H1 (cell line): Measurements from ENCODE around the gene CYTIP. TPM values are rescaled to one million over a fixed set of nuclear protein-coding genes. Genes with fewer than 3 reads are reported as not detected.

Experiments
- CTCF ChIA-PET: fragments of 300-600 bp; sonication (Branson Sonifier 250); formaldehyde crosslinking; loops from one replicate; lab custom pipeline; 2021; ENCODE audit not compliant: partially characterized antibody; lab: Charles Lee
- POLR2A ChIA-PET: fragments of 300-600 bp; sonication (Branson Sonifier 250); formaldehyde crosslinking; loops from one replicate; lab custom pipeline; 2021; ENCODE audit warnings: inconsistent platforms; ENCODE audit not compliant: partially characterized antibody; lab: Charles Lee
- DNase-seq, 2 experiments: peaks; one replicate each; pipeline versions ENCODE4 v3.0.0 to v3.0.0-alpha.2; 2010 to 2022; ENCODE audit warnings: low spot score in 2 of 2, low read depth in 1 of 2, mixed read lengths in 1 of 2
- FAIRE-seq: peaks from 2 replicates; lab custom pipeline; 2011; peaks lifted over from hg19 to GRCh38; lab: Jason Lieb, UNC
- H2AFZ ChIP-seq: 2 replicates; pipeline ENCODE4 v1.8.1; 2012; ENCODE audit warnings: low read length, inconsistent platforms
- H2AK5ac ChIP-seq: 2 replicates; pipeline ENCODE4 v1.6.1; 2013; ENCODE audit warnings: low read depth, low read length
- H2BK120ac ChIP-seq: replicated peaks from 2 replicates; pipeline ENCODE3; 2013; ENCODE audit warnings: low read depth, low read length, inconsistent platforms
- H2BK12ac ChIP-seq: 2 replicates; pipeline ENCODE4 v1.6.1; 2013; ENCODE audit warnings: low read depth, low read length
- H2BK15ac ChIP-seq: 2 replicates; pipeline ENCODE4 v1.6.1; 2013; ENCODE audit warnings: low read length
- H2BK20ac ChIP-seq: 2 replicates; pipeline ENCODE4 v1.6.1; 2013; ENCODE audit warnings: low read length
- H2BK5ac ChIP-seq: 2 replicates; pipeline ENCODE4 v1.6.1; 2013; ENCODE audit warnings: low read depth, low read length
- H3K14ac ChIP-seq: 2 replicates; pipeline ENCODE4 v1.6.1; 2013; ENCODE audit warnings: inconsistent platforms; ENCODE audit not compliant: insufficient read length
- H3K18ac ChIP-seq: 2 replicates; pipeline ENCODE4 v1.6.1; 2013; ENCODE audit warnings: low read length; ENCODE audit errors: extremely low read depth
- H3K23ac ChIP-seq: 2 replicates; pipeline ENCODE4 v1.6.1; 2013; ENCODE audit warnings: inconsistent platforms; ENCODE audit not compliant: insufficient read length
- H3K23me2 ChIP-seq: 2 replicates; pipeline ENCODE4 v1.6.1; 2013; ENCODE audit warnings: low read depth, low read length
- H3K27ac ChIP-seq: 2 replicates; pipeline ENCODE4 v1.6.1; 2011; ENCODE audit warnings: low read depth, low read length, inconsistent platforms
- H3K27me3 ChIP-seq, 4 experiments: replicated peaks in 1 of 4; 1 replicate in 1 of 4; 2 replicates in 3 of 4; pipeline versions ENCODE4 v1.6.1 to v1.8.1; 2011 to 2013; ENCODE audit warnings: low read length in 3 of 4, mild to moderate bottlenecking in 3 of 4, inconsistent platforms in 2 of 4, mixed read lengths in 2 of 4, moderate library complexity in 1 of 4; ENCODE audit not compliant: control insufficient read depth in 3 of 4, insufficient read depth in 3 of 4; ENCODE audit errors: extremely low read depth in 1 of 4
- H3K36me3 ChIP-seq, 4 experiments: 2 replicates each; pipeline versions ENCODE4 v1.6.1 to v1.8.1; 2011 to 2013; ENCODE audit warnings: mild to moderate bottlenecking in 4 of 4, low read length in 3 of 4, moderate library complexity in 2 of 4, control low read depth in 1 of 4, inconsistent platforms in 1 of 4; ENCODE audit not compliant: insufficient read depth in 4 of 4, control insufficient read depth in 2 of 4
- H3K4ac ChIP-seq: replicated peaks from 2 replicates; pipeline ENCODE3; 2013; ENCODE audit warnings: low read length, low read depth, mixed read lengths, inconsistent platforms; ENCODE audit not compliant: insufficient read length
- H3K4me1 ChIP-seq, 4 experiments: replicated peaks in 1 of 4; 1 replicate in 1 of 4; 2 replicates in 3 of 4; pipeline versions ENCODE4 v1.6.1 to v1.8.1; 2011 to 2013; ENCODE audit warnings: low read length in 3 of 4, inconsistent platforms in 2 of 4, mixed read lengths in 1 of 4; ENCODE audit not compliant: insufficient read depth in 4 of 4, control insufficient read depth in 3 of 4
- H3K4me2 ChIP-seq, 2 experiments: 2 replicates each; pipeline versions ENCODE4 v1.6.1 to v1.8.1; 2011 to 2013; ENCODE audit warnings: low read depth in 2 of 2, low read length in 2 of 2, control low read depth in 1 of 2, inconsistent platforms in 1 of 2, mild to moderate bottlenecking in 1 of 2; ENCODE audit not compliant: insufficient read depth in 1 of 2
- H3K4me3 ChIP-seq, 4 experiments: fragments of 200-600, 300-600 bp in 1 of 4; sonication (generic), shearing (Covaris generic), sonication (Bioruptor Twin) in 1 of 4; 2 replicates each; pipeline versions ENCODE4 v1.5.1 to v1.8.1; 2011 to 2016; ENCODE audit warnings: low read length in 4 of 4, low read depth in 3 of 4, control low read depth in 2 of 4, inconsistent platforms in 2 of 4, mild to moderate bottlenecking in 2 of 4, mixed read lengths in 1 of 4, moderate library complexity in 1 of 4; ENCODE audit not compliant: insufficient read depth in 2 of 4; ENCODE audit errors: extremely low read depth in 1 of 4
- H3K56ac ChIP-seq: replicated peaks from 2 replicates; pipeline ENCODE3; 2013; ENCODE audit warnings: low read depth, mild to moderate bottlenecking, mixed read lengths, low read length, inconsistent platforms; ENCODE audit not compliant: insufficient read length
- H3K79me1 ChIP-seq: 2 replicates; pipeline ENCODE4 v1.6.1; 2013; ENCODE audit warnings: low read depth, low read length, control low read depth
- H3K79me2 ChIP-seq, 2 experiments: 2 replicates each; pipeline versions ENCODE4 v1.6.1 to v1.8.1; 2012 to 2013; ENCODE audit warnings: low read length in 2 of 2, mild to moderate bottlenecking in 2 of 2, inconsistent platforms in 1 of 2; ENCODE audit not compliant: insufficient read depth in 2 of 2, control insufficient read depth in 1 of 2
- H3K9ac ChIP-seq, 4 experiments: replicated peaks in 1 of 4; 1 replicate in 1 of 4; 2 replicates in 3 of 4; pipeline versions ENCODE4 v1.6.1 to v1.8.1; 2011 to 2013; ENCODE audit warnings: low read depth in 3 of 4, low read length in 3 of 4, control low read depth in 2 of 4, mild to moderate bottlenecking in 2 of 4, moderate library complexity in 2 of 4, inconsistent platforms in 1 of 4; ENCODE audit errors: extremely low read depth in 1 of 4
- H3K9me3 ChIP-seq, 2 experiments: 2 replicates each; pipeline versions ENCODE4 v1.6.1 to v1.8.1; 2012 to 2013; ENCODE audit warnings: mild to moderate bottlenecking in 2 of 2, moderate library complexity in 2 of 2, control low read depth in 1 of 2, inconsistent platforms in 1 of 2, low read depth in 1 of 2, low read length in 1 of 2, mixed read lengths in 1 of 2; ENCODE audit not compliant: insufficient read depth in 2 of 2
- H4K20me1 ChIP-seq, 2 experiments: replicated peaks in 1 of 2; 2 replicates each; pipeline versions ENCODE3 to v1.8.1; 2011 to 2013; ENCODE audit warnings: inconsistent platforms in 2 of 2, low read length in 2 of 2, mild to moderate bottlenecking in 1 of 2; ENCODE audit not compliant: insufficient read depth in 2 of 2, control insufficient read depth in 1 of 2
- H4K5ac ChIP-seq: 2 replicates; pipeline ENCODE4 v1.6.1; 2013; ENCODE audit warnings: low read length, low read depth, mixed read lengths, inconsistent platforms; ENCODE audit not compliant: insufficient read length
- H4K8ac ChIP-seq: 2 replicates; pipeline ENCODE4 v1.8.0; 2013; ENCODE audit warnings: mild to moderate bottlenecking, moderate library complexity, low read length, inconsistent platforms; ENCODE audit not compliant: insufficient read depth; ENCODE audit errors: extremely low read depth
- H4K91ac ChIP-seq: replicated peaks from 2 replicates; pipeline ENCODE3; 2013; ENCODE audit warnings: low read length, mixed read lengths, inconsistent platforms; ENCODE audit not compliant: insufficient read length
- CREB1 ChIP-seq: IDR thresholded peaks from 2 replicates; pipeline ENCODE4 v1.6.1; 2012; ENCODE audit warnings: inconsistent platforms
- EZH2 ChIP-seq: fragments of 200-600 bp; sonication (generic); IDR thresholded peaks from 2 replicates; pipeline ENCODE4 v1.7.1; 2012; ENCODE audit warnings: low read depth, mild to moderate bottlenecking, moderate library complexity, low read length, inconsistent platforms; ENCODE audit not compliant: severe bottlenecking
- FOSL1 ChIP-seq: IDR thresholded peaks from 2 replicates; pipeline ENCODE4 v1.6.1; 2011; ENCODE audit warnings: mild to moderate bottlenecking, low read depth, low read length, moderate library complexity; ENCODE audit not compliant: insufficient read depth
- HDAC2 ChIP-seq, 2 experiments: fragments of 300-600 bp in 1 of 2; sonication (generic) in 1 of 2; IDR thresholded peaks; 2 replicates each; pipeline ENCODE4 v1.6.1; 2011 to 2012; ENCODE audit warnings: low read depth in 2 of 2, low read length in 2 of 2, mild to moderate bottlenecking in 2 of 2, moderate library complexity in 2 of 2, borderline replicate concordance in 1 of 2, inconsistent platforms in 1 of 2
- JUND ChIP-seq: IDR thresholded peaks from 2 replicates; pipeline ENCODE4 v1.6.1; 2011; ENCODE audit warnings: mild to moderate bottlenecking, improper control_type of control experiment, low read length
- MAFK ChIP-seq: IDR thresholded peaks from 2 replicates; pipeline ENCODE4 v1.6.1; 2012; ENCODE audit warnings: low read depth, mild to moderate bottlenecking, improper control_type of control experiment, low read length
- RBBP5 ChIP-seq: IDR thresholded peaks from 2 replicates; pipeline ENCODE4 v1.7.1; 2012; ENCODE audit warnings: low read depth, mild to moderate bottlenecking, inconsistent platforms, low read length, moderate library complexity, borderline replicate concordance
- SP1 ChIP-seq: IDR thresholded peaks from 2 replicates; pipeline ENCODE4 v1.6.1; 2011; ENCODE audit warnings: low read depth, low read length
- YY1 ChIP-seq: IDR thresholded peaks from 2 replicates; pipeline ENCODE4 v1.6.1; 2011; ENCODE audit warnings: low read depth, mild to moderate bottlenecking, low read length
- WGBS, 2 experiments: shearing (Covaris generic) in 1 of 2; methylation state at CpG; one replicate each; pipeline versions ENCODE4 v1.1.6 to v1.1.7; 2013 to 2015; ENCODE audit warnings: low lambda C conversion rate in 2 of 2, mixed read lengths in 2 of 2, inconsistent platforms in 1 of 2, low coverage in 1 of 2, missing lambda C conversion rate in 1 of 2; ENCODE audit not compliant: insufficient replicate concordance in 2 of 2, insufficient coverage in 1 of 2, insufficient read length in 1 of 2; ENCODE audit errors: extremely low coverage in 1 of 2, missing lambda C conversion rate in 1 of 2; 5-methylcytosine and 5-hydroxymethylcytosine counted together
- polyA plus RNA-seq, 7 experiments: library from polyadenylated mRNA; depleted of rRNA in 3 of 7; stranded (reverse) in 5 of 7; unstranded in 2 of 7; fragments of >200 nt in 5 of 7; fragments of 200-250 nt in 2 of 7; gene quantifications; 1 replicate in 5 of 7; 2 replicates in 1 of 7; 4 replicates in 1 of 7; pipeline versions ENCODE4 v1.2.1 to v1.2.3, GENCODE V29; 2011 to 2013; ENCODE audit warnings: missing spikeins in 2 of 7, mixed read lengths in 2 of 7
- total RNA-seq: library from RNA; stranded (reverse); fragmentation: NEBNext Ultra II Directional; extraction: Animal tissue kit (Norgen Biotek cat#: 25700); gene quantifications from 2 replicates; pipeline ENCODE4 v1.2.1, GENCODE V29; 2021

Gene CYTIP
- total and polyA plus RNA-seq, 2 of the 8 experiments (the other 6 are each of a cell fraction or from before 2014, with no cell fraction given) = 0.12 TPM; not detected in 1

DNA sequence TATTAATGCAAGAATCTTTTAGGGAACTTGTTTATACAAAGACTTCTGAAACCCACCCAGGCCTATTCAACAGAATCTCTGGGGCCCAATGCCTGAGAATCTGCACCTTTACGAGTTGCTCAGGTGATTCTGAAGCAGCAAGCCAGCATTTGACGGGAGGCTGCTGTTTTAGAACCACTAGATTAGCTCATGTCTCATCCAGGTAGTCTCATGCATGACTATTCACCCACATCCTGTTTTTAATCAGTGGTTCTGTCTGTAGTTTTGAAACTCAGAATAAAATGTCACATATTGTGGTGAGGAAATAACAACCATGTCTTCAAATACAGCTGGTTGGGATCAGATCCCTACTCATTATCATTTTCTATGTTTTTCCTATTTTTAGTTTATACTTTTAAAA lies 39.5 kb downstream of the CYTIP start:
- H3K9me3 ChIP-seq = no peaks in the 10 kb centered on the region

More for the DNA sequence above, 39.5 kb downstream of the CYTIP start:
- POLR2A ChIA-PET = no interaction called here
- DNase-seq = no peak
- Histone ChIP-seq H3K23me2 (no peaks in the 10 kb centered on the region), H3K27me3 (no peaks in the 10 kb centered on the region), H2BK120ac (no peak overlapping the region), H3K4me1 (no peaks in the 10 kb centered on the region), H4K91ac (no peak overlapping the region), H3K36me3 (no peaks in the 10 kb centered on the region), H3K4ac (no peak overlapping the region), H3K79me2 (no peaks in the 10 kb centered on the region)
- 100% methylated on average over 2 of the region's 2 CpGs; no CpG with 5 or more reads in 1 of the 2 experiments for WGBS, 2 experiments
- TF ChIP-seq JUND (no peak), MAFK (no peak), RBBP5 (no peak), FOSL1 (no peak), HDAC2 (IDR thresholded peaks at IDR 0.05; ENCODE audit: borderline replicate concordance in 1 of 2, low read depth in 2 of 2, low read length in 2 of 2) (no peak), EZH2 (no peak), CREB1 (no peak), SP1 (no peak), YY1 (no peak)
- TF ChIP-seq, all 59 proteins: peak for 0
- H3K4me2 ChIP-seq = no peak overlapping the region
- no peak overlapping the region for H3K27ac ChIP-seq
- H2BK20ac ChIP-seq = no peak overlapping the region
- no peak overlapping the region for H2BK12ac ChIP-seq
- no peak overlapping the region for H2AK5ac ChIP-seq
- H2BK15ac ChIP-seq = no peak overlapping the region
- no peak overlapping the region for H2BK5ac ChIP-seq
- H3K18ac ChIP-seq = no peak overlapping the region
- H3K56ac ChIP-seq = no peak overlapping the region
- no peaks in the 10 kb centered on the region for H3K79me1 ChIP-seq
- no peak for FAIRE-seq
- CTCF ChIA-PET = interaction anchor here (0.9 to 2.5 kb wide), 4 partner anchors 13 to 103 kb away, joined by 3 to 11 read pairs (median 3); no protein-coding TSS in a partner anchor
- no peak overlapping the region for H3K23ac ChIP-seq
- H4K8ac ChIP-seq = no peak overlapping the region
- H2AFZ ChIP-seq = no peak overlapping the region
- no peak overlapping the region for H4K5ac ChIP-seq
- no peak overlapping the region for H3K4me3 ChIP-seq
- no peak overlapping the region for H3K9ac ChIP-seq
- no peak overlapping the region for H3K14ac ChIP-seq
- H4K20me1 ChIP-seq = no peaks in the 10 kb centered on the region
